Measurements from ENCODE around the gene ZGPAT. TPM values are rescaled to one million over a fixed set of nuclear protein-coding genes. Genes with fewer than 3 reads are reported as not detected.

Gene ZGPAT
- total RNA-seq, 1 donor from 2014 or later = 40.9 TPM

DNA sequence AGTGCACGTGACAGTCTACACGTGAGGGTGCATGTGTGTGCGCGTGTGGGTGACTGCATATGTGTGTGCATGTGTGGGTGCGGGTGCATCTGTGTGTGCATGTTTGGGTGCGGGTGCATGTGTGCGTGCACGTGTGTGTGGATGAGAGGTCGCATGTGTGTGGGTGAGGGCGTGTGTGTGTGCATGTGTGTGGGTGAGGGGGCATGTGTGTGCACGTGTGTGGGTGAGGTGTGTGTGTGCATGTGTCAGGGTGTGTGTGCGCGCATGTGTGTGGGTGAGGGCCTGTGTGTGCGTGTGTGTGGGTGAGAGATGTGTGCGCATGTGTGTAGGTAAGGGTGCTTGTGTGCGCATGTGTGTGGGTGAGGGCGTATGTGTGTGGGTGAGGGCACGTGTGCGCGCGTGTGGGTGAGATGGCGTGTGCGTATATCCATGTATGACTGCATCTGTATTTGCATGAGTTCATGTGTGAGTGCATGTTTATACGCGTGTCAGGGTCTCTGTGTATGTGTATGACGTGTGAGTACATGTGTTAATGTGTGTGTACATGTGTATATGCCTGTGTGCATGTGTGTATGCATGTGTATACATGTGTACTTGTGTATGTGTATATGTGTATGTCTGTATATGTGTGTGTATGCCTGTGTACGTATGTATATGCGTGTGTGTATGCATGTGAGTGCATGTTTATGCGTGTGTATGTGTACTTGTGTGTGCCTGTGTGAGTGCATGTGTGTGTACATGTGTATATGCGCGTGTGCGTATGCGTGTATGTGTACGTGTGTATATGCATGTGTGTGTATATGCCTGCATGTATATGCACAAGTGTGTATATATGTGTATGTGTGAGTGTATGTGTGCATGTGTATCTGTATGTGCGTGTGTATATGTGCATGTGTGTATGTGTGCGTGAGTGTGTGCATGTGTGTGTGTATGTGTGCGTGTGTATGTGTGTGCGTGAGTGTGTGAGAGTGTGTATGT, 24.6 kb downstream of the ZGPAT start:
- DNase-seq (ENCODE audit: extremely low read depth, low read depth, low spot score) = no peak

DNA sequence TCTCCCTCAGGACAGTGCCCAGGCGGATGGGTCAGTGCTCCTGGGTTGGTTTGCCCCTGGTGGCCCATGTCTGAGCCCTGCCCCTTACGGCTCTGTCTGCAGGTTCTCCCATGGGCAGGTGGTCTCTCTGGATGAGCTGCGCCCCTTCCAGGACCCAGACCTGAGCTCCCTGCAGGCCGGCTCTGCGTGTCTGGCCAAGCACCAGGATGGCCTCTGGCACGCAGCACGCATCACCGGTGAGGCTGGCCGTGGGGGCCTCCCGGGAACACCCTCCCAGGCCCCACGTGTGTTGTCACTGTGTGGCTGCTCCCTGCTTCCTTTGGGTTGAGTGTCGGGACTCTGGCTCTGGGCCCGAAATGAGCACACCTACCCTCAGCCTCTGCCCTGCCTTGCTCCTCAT, 25.3 kb downstream of the ZGPAT start:
- DNase-seq (ENCODE audit: extremely low read depth, low read depth, low spot score) = no peak

DNA sequence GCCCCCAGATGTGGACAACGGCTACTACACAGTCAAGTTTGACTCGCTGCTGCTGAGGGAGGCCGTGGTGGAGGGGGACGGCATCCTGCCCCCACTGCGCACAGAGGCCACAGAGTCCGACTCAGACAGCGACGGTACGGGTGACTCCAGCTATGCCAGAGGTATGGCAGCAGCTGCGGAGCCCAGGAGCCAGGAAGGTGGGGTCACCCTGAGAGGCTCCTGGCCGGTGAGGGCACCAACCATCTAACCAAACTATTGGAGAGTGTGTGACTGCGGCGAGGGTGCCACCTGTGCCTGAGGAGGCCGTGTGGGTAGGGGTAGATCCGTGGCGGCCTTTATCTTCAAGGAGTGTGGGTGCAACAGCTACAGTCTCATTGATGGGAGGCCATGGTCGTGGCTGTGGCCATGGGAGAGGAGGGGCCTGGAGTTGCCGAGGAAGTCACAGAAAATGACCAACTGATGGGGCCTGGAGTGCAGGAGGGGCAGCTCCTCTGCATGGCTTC, 25.8 kb downstream of the ZGPAT start:
- DNase-seq (ENCODE audit: extremely low read depth, low read depth, low spot score) = no peak

DNA sequence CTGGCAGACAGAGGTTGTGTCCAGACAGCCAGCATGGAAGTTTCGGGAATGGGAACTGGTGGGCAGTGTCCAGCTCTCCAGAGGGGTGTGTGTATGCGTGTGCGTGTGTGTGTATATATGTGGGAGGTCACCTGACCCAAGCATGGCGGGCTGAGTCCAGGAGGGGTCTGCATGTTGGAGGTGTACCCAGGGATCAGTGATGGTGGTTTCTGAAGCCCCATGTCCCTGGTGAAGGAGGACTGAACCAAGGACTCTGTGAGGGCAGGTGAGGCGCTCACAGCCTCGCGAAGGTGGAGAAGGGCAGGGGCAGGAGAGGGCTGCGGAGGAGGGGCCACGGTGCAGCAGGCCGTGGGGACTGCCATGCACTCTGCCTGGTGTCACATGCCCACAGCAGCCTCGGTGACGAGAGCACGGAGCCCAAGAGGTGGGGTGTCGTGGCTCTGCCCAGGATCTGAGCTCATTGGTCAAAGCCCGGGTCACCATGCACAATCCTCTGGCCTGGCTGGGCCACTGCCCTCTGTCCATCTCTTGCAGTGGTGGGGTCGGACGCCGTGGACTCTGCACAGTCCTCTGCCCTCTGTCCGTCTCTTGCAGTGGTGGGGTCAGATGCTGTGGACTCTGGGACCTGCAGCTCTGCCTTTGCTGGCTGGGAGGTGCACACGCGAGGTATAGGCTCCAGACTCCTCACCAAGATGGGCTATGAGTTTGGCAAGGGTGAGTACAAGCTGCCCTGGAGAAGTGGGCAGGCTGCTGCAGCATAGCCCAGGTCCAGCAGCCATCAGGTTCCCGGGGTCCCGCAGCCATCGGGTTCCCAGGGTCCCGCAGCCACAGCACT, 26.5 kb downstream of the ZGPAT start:
- no peak for DNase-seq (ENCODE audit: extremely low read depth, low read depth, low spot score)

DNA sequence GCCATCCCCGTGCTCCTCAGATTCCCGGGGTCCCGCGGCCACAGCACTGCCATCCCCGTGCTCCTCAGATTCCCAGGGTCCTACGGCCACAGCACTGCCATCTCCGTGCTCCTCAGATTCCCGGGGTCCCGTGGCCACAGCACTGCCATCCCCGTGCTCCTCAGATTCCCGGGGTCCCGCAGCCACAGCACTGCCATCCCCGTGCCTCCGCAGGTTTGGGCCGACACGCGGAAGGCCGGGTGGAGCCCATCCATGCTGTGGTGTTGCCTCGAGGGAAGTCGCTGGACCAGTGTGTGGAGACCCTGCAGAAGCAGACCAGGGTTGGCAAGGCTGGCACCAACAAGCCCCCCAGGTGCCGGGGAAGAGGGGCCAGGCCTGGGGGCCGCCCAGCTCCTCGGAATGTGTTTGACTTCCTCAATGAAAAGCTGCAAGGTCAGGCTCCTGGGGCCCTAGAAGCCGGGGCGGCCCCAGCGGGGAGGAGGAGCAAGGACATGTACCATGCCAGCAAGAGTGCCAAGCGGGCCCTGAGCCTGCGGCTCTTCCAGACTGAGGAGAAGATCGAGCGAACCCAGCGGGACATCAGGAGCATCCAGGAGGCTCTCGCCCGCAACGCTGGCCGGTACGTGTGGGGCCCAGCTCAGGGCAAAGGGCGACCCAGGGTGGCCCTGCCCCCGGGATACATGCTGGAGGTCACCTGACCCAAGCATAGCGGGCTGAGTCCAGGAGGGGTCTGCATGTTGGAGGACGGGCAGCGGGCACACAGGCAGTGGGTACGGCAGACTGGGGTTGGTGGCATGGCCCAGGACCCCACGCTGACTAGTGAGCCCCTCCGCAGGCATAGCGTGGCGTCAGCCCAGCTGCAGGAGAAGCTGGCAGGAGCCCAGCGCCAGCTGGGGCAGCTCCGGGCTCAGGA, 27.4 kb downstream of the ZGPAT start:
- DNase-seq (ENCODE audit: extremely low read depth, low read depth, low spot score) = no peak

DNA sequence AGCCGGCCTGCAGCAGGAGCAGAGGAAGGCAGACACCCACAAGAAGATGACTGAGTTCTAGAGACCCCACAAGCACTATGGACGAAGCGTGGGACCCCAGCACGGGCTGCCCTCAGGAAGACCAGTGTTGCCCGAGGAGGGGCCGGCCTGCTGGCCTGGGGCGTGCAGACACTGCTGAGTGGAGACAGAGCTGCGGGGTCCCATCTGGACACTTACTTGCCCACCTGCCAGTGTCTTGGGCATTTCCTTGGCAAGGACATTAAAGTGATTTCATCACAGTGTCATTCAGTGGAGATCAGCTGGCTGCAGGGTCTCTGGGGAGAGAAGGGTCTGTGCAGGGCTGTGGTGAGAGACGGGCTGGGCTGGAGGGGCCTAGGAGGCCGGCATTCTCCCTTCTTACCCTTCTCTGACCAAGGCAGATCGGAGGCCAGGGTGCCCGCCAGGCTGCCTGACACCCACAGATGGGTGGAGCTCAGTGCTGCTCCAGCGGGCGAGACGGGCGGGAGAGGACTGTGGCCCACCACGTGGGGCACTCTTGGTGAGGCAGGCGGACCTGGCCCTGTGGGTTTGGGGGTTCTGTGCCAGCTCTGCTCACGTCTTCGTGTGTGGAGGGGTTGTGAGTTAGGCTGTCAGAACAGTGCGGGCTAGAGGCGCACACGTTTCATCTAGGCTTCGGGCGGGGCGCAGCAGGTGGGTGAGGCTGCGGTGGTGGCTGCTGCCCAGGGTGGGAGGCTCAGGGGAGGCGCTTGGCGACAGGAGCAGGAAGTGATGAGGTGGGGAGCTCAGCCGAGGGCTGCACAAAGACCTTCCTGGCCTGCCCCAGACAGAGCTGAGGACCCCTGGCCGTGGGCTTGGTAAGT, 28.2 kb downstream of the ZGPAT start, which contains the start of gene LIME1:
Gene LIME1, plus strand, starts transcription at position 806 of the 860 bp plus-strand sequence. CDS start 886 bp downstream, outside the sequence.
- DNase-seq (ENCODE audit: extremely low read depth, low read depth, low spot score) = no peak

DNA sequence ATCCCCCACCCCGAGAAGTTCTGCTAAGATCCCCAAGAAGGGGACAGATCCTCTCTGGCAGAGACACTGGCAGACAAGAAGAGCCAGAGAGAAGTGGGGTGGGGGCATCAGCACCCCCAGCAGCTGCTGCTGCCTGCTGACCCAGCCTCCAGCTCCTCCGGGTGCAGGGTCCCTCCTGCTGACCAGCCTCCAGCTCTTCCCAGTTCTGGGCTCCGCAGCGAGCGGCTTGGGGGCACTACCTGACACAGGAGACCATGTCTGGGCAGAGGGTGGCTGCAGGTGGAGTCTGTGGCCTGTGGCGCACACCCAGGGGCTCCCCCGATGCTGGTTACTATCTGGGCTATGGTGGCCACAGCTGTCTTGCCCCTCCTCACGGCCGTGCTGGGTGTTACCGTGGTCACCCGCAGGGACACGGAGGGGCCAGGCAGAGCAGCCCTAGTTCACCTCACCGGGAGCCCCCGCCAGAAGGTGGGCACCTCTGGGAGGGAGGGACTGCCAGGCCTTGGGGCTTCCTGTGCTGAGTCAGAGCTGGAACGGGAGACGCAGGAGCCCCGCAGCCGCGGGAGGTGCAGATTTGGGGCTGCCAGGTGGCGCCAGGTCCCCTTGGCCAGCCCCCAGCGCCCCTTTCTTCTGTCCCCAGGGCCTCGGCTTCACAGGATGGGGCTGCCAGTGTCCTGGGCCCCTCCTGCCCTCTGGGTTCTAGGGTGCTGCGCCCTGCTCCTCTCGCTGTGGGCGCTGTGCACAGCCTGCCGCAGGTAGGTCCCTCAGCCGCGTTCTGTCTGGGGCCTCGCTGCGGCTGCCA, 29.3 kb downstream of the ZGPAT start:
- no peak for DNase-seq (ENCODE audit: extremely low read depth, low read depth, low spot score)

DNA sequence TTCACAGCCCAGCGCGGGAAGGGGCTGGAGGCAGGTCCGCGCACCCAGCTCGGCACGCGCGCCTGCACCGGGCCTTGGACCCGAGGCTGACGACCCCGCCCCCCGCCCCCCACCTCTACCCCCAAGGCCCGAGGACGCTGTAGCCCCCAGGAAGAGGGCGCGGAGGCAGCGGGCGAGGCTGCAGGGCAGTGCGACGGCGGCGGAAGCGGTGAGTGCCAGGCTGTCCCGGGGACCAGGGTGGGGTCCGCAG, 29.8 kb downstream of the ZGPAT start:
- no peak for DNase-seq (ENCODE audit: extremely low read depth, low read depth, low spot score)

DNA sequence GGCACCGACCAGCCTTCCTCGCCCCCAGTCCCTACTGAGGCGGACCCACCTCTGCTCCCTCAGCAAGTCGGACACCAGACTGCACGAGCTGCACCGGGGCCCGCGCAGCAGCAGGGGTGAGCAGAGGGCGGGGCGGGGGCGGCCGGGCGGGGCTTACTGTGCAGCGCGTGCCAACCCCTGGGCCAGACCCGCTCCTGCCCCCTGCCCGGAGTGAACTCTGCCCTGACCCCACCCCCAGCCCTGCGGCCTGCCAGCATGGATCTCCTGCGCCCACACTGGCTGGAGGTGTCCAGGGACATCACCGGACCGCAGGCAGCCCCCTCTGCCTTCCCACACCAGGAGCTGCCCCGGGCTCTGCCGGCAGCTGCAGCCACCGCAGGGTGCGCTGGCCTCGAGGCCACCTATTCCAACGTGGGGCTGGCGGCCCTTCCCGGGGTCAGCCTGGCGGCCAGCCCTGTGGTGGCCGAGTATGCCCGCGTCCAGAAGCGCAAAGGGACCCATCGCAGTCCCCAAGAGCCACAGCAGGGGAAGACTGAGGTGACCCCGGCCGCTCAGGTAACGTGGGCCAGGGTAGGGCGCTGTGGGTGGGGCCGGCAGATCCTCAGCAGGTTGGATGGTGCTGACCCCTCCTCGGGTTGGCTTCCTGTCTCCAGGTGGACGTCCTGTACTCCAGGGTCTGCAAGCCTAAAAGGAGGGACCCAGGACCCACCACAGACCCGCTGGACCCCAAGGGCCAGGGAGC, 30.3 kb downstream of the ZGPAT start:
- DNase-seq (ENCODE audit: extremely low read depth, low read depth, low spot score) = no peak

DNA sequence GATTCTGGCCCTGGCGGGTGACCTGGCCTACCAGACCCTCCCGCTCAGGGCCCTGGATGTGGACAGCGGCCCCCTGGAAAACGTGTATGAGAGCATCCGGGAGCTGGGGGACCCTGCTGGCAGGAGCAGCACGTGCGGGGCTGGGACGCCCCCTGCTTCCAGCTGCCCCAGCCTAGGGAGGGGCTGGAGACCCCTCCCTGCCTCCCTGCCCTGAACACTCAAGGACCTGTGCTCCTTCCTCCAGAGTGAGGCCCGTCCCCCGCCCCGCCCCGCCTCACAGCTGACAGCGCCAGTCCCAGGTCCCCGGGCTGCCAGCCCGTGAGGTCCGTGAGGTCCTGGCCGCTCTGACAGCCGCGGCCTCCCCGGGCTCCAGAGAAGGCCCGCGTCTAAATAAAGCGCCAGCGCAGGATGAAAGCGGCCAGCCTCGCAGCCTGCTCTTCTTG, 30.9 kb downstream of the ZGPAT start:
- no peak for DNase-seq (ENCODE audit: extremely low read depth, low read depth, low spot score)

DNA sequence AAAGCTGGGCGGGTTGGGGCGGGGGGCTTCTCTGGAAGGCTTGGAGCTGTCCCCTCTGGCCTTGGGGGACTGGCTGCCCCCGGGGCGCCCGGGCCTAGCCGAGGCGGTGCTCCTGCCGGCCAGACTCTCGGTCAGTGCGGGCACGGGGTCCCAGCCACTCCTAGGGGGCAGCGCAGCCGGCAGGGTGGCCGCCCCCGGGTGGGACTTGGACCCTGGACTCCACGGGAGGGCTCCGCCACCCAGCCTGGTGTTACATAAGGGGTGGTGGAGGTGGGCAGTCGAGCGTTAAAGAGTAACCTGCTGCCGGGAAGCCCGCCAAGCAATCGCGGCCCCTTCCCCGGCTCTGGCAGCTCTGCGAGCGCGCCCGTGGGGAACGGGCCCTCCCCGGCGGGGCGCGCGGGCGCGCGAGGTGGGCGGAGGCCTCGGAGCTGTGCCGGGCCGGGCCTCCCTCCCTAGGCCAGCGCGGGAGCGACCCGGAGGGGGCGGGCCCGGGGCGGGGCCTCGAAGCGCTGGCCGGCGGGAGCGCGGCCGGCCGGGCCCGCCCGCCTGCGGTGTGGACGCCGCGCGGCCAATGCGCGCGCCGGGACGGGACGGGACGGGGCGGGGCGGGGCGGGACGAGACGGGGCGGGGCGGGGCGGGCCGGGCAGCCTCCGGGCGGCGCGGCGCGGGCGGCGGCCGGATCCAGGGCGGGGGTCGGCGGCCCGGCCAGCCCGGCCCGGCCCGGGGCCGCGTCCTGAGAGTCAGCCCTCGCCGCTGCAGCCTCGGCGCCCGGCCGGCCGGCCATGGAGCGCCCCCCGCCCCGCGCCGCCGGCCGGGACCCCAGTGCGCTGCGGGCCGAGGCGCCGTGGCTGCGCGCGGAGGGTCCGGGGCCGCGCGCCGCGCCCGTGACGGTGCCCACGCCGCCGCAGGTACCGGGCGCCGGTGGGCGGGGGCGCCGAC, 31.6 kb downstream of the ZGPAT start, which contains the start of gene SLC2A4RG:
Gene SLC2A4RG, plus strand, starts transcription at position 647 of the 940 bp plus-strand sequence. Its CDS starts 137 bp downstream, at position 784.
- no peak for DNase-seq (ENCODE audit: extremely low read depth, low read depth, low spot score)

DNA sequence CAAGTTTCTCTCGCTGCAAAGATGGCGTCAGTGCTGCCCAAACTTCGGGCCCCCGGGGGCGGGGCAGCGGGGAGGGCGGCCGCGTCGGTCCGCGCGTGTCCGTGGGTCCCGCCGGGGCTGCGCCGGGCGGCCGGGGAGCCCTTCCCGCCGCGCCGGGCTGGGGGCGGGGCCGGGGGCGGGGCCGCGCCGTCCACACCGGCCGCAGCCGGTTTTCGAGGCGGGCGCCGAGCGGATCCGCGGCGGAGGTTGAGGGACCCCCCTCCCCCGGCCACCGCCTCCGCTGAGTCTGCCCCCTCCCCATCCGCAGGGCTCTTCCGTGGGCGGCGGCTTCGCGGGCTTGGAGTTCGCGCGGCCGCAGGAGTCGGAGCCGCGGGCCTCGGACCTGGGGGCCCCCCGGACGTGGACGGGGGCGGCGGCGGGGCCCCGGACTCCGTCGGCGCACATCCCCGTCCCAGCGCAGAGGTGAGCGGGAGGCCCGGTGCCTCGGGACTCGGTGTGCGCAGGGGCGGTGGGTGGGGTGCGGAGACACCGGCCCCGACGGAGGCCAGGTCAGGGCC, 32.3 kb downstream of the ZGPAT start:
- DNase-seq (ENCODE audit: extremely low read depth, low read depth, low spot score) = no peak

DNA sequence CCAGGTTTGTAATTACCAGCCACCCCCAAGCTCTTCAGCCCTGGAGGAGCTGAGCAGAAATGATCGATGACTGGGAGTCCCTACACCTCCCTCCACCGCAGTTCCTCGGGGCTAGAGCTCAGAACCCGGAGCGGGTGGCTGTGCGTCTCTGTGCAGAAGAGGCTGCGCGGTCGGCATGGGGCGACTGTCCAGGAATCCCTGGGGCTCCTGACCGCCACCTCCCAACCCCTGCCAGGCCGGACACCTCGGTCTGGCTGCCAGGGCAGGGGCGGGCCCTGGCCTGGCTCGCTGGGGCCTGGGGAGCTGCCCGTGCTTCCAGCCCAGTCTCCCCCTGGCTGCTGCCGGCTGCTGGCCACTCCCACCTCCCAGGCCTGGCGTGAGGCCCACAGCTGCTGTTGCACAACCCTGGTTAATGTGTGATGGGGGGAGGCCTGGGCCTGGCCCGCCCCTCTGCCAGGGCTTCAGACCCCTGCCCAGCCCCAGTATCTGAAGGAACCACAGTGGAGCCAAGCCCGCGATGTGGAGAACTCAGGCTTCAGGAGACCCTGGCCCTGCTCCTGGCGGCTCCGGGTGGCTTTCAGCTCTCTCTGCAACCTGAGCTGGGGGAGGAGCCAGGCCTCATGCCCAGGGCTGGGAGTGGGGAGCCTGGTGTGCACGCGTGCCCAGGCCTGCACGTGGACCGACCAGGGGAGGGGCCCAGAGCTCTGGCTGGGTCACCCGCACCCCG, 33.0 kb downstream of the ZGPAT start:
- no peak for DNase-seq (ENCODE audit: extremely low read depth, low read depth, low spot score)

DNA sequence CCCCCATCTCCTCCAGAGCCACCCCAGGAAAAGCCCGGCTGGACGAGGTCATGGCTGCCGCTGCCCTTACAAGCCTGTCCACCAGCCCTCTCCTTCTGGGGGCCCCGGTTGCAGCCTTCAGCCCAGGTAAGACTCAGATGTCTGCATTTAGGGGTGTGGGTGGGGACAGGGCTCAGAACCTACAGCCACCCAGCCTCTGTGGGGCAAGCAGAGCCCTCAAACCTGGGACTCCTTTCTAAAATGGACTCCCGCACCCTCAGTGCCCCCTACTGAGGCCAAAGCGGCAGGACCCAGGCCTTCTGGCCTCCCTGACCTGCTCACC, 33.5 kb downstream of the ZGPAT start:
- no peak for DNase-seq (ENCODE audit: extremely low read depth, low read depth, low spot score)

DNA sequence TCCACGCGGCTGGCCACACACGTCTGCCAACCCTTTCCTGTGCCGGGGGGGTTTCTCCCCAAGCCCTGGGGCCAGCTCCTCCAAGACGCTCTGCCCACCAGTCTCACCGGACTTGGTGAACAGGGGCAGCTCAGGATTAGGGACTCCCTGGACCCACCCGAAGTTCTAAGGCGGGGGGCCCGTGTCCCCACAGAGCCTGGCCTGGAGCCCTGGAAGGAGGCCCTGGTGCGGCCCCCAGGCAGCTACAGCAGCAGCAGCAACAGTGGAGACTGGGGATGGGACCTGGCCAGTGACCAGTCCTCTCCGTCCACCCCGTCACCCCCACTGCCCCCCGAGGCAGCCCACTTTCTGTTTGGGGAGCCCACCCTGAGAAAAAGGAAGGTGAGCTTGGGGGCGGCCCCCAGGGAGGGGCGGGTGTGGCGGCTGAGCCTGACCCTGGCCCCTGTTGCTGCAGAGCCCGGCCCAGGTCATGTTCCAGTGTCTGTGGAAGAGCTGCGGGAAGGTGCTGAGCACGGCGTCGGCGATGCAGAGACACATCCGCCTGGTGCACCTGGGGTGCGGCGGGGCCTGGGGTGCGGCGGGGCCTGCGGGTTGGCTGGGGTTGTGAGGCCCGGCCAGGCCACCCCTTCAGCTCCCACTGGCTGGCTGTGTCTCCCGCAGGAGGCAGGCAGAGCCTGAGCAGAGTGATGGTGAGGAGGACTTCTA, 34.0 kb downstream of the ZGPAT start:
- DNase-seq (ENCODE audit: extremely low read depth, low read depth, low spot score) = no peak

Measured in glomerular endothelial cell (primary cell).